ENCODE measurements around the gene MYO1A. TPM values are rescaled to one million over a fixed set of nuclear protein-coding genes. Genes with fewer than 3 reads are reported as not detected.

Gene MYO1A
- polyA plus RNA-seq, 1 donor from 2014 or later: not detected

DNA sequence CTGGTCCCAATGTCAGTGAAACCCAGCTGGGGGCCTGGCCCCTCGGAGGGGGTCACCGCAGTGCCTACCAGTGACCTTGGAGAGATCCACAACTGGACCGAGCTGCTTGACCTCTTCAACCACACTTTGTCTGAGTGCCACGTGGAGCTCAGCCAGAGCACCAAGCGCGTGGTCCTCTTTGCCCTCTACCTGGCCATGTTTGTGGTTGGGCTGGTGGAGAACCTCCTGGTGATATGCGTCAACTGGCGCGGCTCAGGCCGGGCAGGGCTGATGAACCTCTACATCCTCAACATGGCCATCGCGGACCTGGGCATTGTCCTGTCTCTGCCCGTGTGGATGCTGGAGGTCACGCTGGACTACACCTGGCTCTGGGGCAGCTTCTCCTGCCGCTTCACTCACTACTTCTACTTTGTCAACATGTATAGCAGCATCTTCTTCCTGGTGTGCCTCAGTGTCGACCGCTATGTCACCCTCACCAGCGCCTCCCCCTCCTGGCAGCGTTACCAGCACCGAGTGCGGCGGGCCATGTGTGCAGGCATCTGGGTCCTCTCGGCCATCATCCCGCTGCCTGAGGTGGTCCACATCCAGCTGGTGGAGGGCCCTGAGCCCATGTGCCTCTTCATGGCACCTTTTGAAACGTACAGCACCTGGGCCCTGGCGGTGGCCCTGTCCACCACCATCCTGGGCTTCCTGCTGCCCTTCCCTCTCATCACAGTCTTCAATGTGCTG, 54.6 kb downstream of the MYO1A start:
- Histone ChIP-seq H3K4me3 (ENCODE audit: low read length) (no peak overlapping the region), H2AFZ (ENCODE audit: low read depth, low read length) (no peak overlapping the region), H3K27me3 (ENCODE audit: insufficient read depth, low read depth, low read length) (no peaks in the 10 kb centered on the region), H3F3A (ENCODE audit: insufficient read depth, low read length, poor library complexity, severe bottlenecking) (no peaks in the 10 kb centered on the region), H3K36me3 (ENCODE audit: insufficient read depth, low read length) (no peaks in the 10 kb centered on the region), H3K4me2 (ENCODE audit: low read length) (no peak overlapping the region), H3K27ac (ENCODE audit: low read length) (no peak overlapping the region), H3K79me2 (replicated peaks; ENCODE audit: insufficient read depth, low read length) (peaks cover 7% of the 10 kb centered on the region), H3K9me2 (ENCODE audit: insufficient read depth, low read length) (no peaks in the 10 kb centered on the region), H3K9me3 (ENCODE audit: low read length) (no peaks in the 10 kb centered on the region), H4K20me1 (ENCODE audit: insufficient read depth) (no peaks in the 10 kb centered on the region), H3K9ac (ENCODE audit: low read length) (no peak overlapping the region)
- TF ChIP-seq, protein P1, sequence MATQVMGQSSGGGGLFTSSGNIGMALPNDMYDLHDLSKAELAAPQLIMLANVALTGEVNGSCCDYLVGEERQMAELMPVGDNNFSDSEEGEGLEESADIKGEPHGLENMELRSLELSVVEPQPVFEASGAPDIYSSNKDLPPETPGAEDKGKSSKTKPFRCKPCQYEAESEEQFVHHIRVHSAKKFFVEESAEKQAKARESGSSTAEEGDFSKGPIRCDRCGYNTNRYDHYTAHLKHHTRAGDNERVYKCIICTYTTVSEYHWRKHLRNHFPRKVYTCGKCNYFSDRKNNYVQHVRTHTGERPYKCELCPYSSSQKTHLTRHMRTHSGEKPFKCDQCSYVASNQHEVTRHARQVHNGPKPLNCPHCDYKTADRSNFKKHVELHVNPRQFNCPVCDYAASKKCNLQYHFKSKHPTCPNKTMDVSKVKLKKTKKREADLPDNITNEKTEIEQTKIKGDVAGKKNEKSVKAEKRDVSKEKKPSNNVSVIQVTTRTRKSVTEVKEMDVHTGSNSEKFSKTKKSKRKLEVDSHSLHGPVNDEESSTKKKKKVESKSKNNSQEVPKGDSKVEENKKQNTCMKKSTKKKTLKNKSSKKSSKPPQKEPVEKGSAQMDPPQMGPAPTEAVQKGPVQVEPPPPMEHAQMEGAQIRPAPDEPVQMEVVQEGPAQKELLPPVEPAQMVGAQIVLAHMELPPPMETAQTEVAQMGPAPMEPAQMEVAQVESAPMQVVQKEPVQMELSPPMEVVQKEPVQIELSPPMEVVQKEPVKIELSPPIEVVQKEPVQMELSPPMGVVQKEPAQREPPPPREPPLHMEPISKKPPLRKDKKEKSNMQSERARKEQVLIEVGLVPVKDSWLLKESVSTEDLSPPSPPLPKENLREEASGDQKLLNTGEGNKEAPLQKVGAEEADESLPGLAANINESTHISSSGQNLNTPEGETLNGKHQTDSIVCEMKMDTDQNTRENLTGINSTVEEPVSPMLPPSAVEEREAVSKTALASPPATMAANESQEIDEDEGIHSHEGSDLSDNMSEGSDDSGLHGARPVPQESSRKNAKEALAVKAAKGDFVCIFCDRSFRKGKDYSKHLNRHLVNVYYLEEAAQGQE (IDR thresholded peaks at IDR 0.05; ENCODE audit: borderline replicate concordance): no peak
- no peak for TF ChIP-seq EZH2 (IDR thresholded peaks at IDR 0.05; ENCODE audit: borderline replicate concordance, insufficient read depth, low read length, poor library complexity, severe bottlenecking)

DNA sequence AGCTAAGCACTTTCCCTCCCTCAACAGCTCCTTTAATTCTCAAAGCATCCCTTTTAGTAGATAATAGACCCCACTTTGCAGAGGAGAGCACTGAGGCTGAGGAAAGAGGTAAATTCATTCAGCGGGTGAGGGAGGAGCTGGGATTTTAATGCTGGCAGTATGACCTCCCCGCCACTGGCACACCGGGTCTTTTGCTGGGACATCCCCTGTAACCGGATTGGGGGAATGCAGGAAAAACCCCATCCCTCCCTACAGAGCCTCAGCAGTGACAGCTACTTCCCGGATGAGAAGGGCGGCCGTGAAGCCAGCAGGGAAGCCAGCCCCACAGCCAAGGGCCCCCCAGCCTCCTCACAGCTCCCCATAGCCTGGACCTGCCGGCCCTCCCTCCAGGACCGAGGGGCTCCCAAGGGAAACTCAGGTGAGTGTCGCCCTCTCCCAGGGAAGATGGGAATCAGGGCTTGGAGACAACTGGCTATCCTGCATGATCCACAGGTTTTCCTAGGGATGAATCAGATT, 55.6 kb downstream of the MYO1A start:
- Histone ChIP-seq H3K4me3 (ENCODE audit: low read length) (no peak overlapping the region), H3K36me3 (ENCODE audit: insufficient read depth, low read length) (no peaks in the 10 kb centered on the region), H4K20me1 (ENCODE audit: insufficient read depth) (no peaks in the 10 kb centered on the region), H3K9me3 (ENCODE audit: low read length) (no peaks in the 10 kb centered on the region), H3K4me2 (ENCODE audit: low read length) (no peak overlapping the region), H3K79me2 (replicated peaks; ENCODE audit: insufficient read depth, low read length) (no peaks in the 10 kb centered on the region), H3F3A (ENCODE audit: insufficient read depth, low read length, poor library complexity, severe bottlenecking) (no peaks in the 10 kb centered on the region), H2AFZ (ENCODE audit: low read depth, low read length) (no peak overlapping the region), H3K9ac (ENCODE audit: low read length) (no peak overlapping the region), H3K27ac (ENCODE audit: low read length) (no peak overlapping the region), H3K9me2 (ENCODE audit: insufficient read depth, low read length) (no peaks in the 10 kb centered on the region), H3K27me3 (ENCODE audit: insufficient read depth, low read depth, low read length) (no peaks in the 10 kb centered on the region)
- TF ChIP-seq, protein P1 (IDR thresholded peaks at IDR 0.05; ENCODE audit: borderline replicate concordance): no peak
- TF ChIP-seq RAD21 (conservative IDR thresholded peaks at IDR 0.05) (no peak), TAF1 (IDR thresholded peaks at IDR 0.05; ENCODE audit: low read depth) (no peak), EZH2 (IDR thresholded peaks at IDR 0.05; ENCODE audit: borderline replicate concordance, insufficient read depth, low read length, poor library complexity, severe bottlenecking) (no peak)
- TF ChIP-seq, protein P2, sequence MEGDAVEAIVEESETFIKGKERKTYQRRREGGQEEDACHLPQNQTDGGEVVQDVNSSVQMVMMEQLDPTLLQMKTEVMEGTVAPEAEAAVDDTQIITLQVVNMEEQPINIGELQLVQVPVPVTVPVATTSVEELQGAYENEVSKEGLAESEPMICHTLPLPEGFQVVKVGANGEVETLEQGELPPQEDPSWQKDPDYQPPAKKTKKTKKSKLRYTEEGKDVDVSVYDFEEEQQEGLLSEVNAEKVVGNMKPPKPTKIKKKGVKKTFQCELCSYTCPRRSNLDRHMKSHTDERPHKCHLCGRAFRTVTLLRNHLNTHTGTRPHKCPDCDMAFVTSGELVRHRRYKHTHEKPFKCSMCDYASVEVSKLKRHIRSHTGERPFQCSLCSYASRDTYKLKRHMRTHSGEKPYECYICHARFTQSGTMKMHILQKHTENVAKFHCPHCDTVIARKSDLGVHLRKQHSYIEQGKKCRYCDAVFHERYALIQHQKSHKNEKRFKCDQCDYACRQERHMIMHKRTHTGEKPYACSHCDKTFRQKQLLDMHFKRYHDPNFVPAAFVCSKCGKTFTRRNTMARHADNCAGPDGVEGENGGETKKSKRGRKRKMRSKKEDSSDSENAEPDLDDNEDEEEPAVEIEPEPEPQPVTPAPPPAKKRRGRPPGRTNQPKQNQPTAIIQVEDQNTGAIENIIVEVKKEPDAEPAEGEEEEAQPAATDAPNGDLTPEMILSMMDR (IDR thresholded peaks at IDR 0.05; ENCODE audit: poor library complexity, severe bottlenecking): no peak
